GM12878 (cell line): ENCODE measurements around the gene ADORA2B. TPM values are rescaled to one million over a fixed set of nuclear protein-coding genes. Genes with fewer than 3 reads are reported as not detected.

Experiments
- ATAC-seq: fragments of 200-7000 bp; cut with Tn5 transposase; 3 replicates; pipeline ENCODE4 v1.9.1; 2020; ENCODE audit warnings: mild to moderate bottlenecking, moderate library complexity
- BruUV-seq: library from RNA; stranded (reverse); fragments of 400-500 nt; replicated peaks from 2 replicates; lab custom pipeline; 2021; lab: Mats Ljungman, UMichigan
- CTCF ChIA-PET: fragments of 300-600 bp; sonication (Branson Sonifier 250); formaldehyde crosslinking; extraction: SDS; loops from one replicate; lab custom pipeline; 2021; ENCODE audit warnings: inconsistent platforms; lab: Yijun Ruan, JAX
- POLR2A ChIA-PET: fragments of 350-600 bp; formaldehyde crosslinking; extraction: SDS; loops from one replicate; lab custom pipeline; 2021; ENCODE audit warnings: inconsistent platforms; lab: Charles Lee
- RAD21 ChIA-PET: fragments of 300-600 bp; sonication (Branson Sonifier 250); formaldehyde crosslinking; loops from one replicate; lab custom pipeline; 2023; ENCODE audit warnings: antibody characterized with exemption; ENCODE audit not compliant: unreplicated experiment; lab: Charles Lee
- SMC1A ChIA-PET: fragments of 300-600 bp; sonication (Branson Sonifier 250); formaldehyde crosslinking; loops from one replicate; lab custom pipeline; 2023; ENCODE audit not compliant: unreplicated experiment, uncharacterized antibody; lab: Charles Lee
- DNase-seq: peaks from one replicate; pipeline ENCODE4 v3.0.0-alpha.2; 2011; ENCODE audit warnings: low read depth, low spot score
- FAIRE-seq: peaks from 3 replicates; lab custom pipeline; 2011; peaks lifted over from hg19 to GRCh38; lab: Jason Lieb, UNC
- H2AFZ ChIP-seq: 2 replicates; pipeline ENCODE4 v1.6.0; 2011; ENCODE audit warnings: low read depth, low read length, control low read depth; ENCODE audit not compliant: control insufficient read depth
- H3K27ac ChIP-seq: 2 replicates; pipeline ENCODE4 v1.5.1; 2011; ENCODE audit warnings: control low read depth; ENCODE audit not compliant: control insufficient read depth, insufficient read depth
- H3K27me3 ChIP-seq, 2 experiments: replicated peaks in 1 of 2; 2 replicates each; pipeline versions ENCODE4 v1.6.0 to v1.6.1; 2011; ENCODE audit warnings: low read length in 1 of 2; ENCODE audit not compliant: control insufficient read depth in 2 of 2, insufficient read depth in 2 of 2
- H3K36me3 ChIP-seq, 2 experiments: 2 replicates each; pipeline ENCODE4 v1.5.1; 2011; ENCODE audit warnings: low read length in 1 of 2; ENCODE audit not compliant: control insufficient read depth in 2 of 2, insufficient read depth in 2 of 2
- H3K4me1 ChIP-seq: 2 replicates; pipeline ENCODE4 v1.6.1; 2011; ENCODE audit warnings: mild to moderate bottlenecking, low read length, moderate library complexity, mixed read lengths; ENCODE audit not compliant: control insufficient read depth, insufficient read depth
- H3K4me2 ChIP-seq: 2 replicates; pipeline ENCODE4 v1.6.0; 2011; ENCODE audit warnings: control low read depth; ENCODE audit not compliant: control insufficient read depth, insufficient read depth
- H3K4me3 ChIP-seq: fragments of 200-600 bp; sonication (generic); 2 replicates; pipeline ENCODE4 v1.5.1; 2016
- H3K79me2 ChIP-seq: 2 replicates; pipeline ENCODE4 v1.6.0; 2011; ENCODE audit warnings: low read length; ENCODE audit not compliant: control insufficient read depth, insufficient read depth
- H3K9ac ChIP-seq: 2 replicates; pipeline ENCODE4 v1.8.0; 2011; ENCODE audit warnings: low read length, control low read depth, mixed read lengths; ENCODE audit not compliant: control insufficient read depth, insufficient read depth
- H3K9me3 ChIP-seq: replicated peaks from 3 replicates; pipeline ENCODE4 v1.5.1; 2011; ENCODE audit warnings: mild to moderate bottlenecking, low read length; ENCODE audit not compliant: control insufficient read depth, insufficient read depth
- H4K20me1 ChIP-seq: 2 replicates; pipeline ENCODE4 v1.6.0; 2011; ENCODE audit not compliant: control insufficient read depth, insufficient read depth
- BHLHE40 ChIP-seq, 2 experiments: fragments of 450-650 bp in 1 of 2; IDR thresholded peaks; 2 replicates each; pipeline ENCODE4 v1.6.1; 2011 to 2017; ENCODE audit warnings: low read depth in 2 of 2, borderline replicate concordance in 1 of 2, improper control_type of control experiment in 1 of 2, low read length in 1 of 2, mild to moderate bottlenecking in 1 of 2
- CHD2 ChIP-seq: IDR thresholded peaks from 2 replicates; pipeline ENCODE4 v1.6.1; 2011; ENCODE audit warnings: low read depth, low read length, improper control_type of control experiment, borderline replicate concordance
- EGR1 ChIP-seq, 2 experiments: IDR thresholded peaks; 1 replicate in 1 of 2; 2 replicates in 1 of 2; pipeline ENCODE4 v1.6.1; 2011 to 2012; ENCODE audit warnings: low read depth in 2 of 2, low read length in 2 of 2, borderline replicate concordance in 1 of 2, mild to moderate bottlenecking in 1 of 2, moderate library complexity in 1 of 2
- MEF2B ChIP-seq: fragments of 450-650 bp; IDR thresholded peaks from 2 replicates; pipeline ENCODE4 v1.6.1; 2018; ENCODE audit warnings: mild to moderate bottlenecking, moderate library complexity; ENCODE audit not compliant: partially characterized antibody, poor library complexity, severe bottlenecking
- NR2C2 ChIP-seq: IDR thresholded peaks from 2 replicates; pipeline ENCODE4 v1.6.1; 2011; ENCODE audit warnings: borderline replicate concordance, low read depth; ENCODE audit not compliant: control insufficient read depth, insufficient read length
- POLR2A ChIP-seq: IDR thresholded peaks from 2 replicates; pipeline ENCODE4 v1.6.1; 2011; ENCODE audit warnings: low read depth, mild to moderate bottlenecking, low read length
- SIN3A ChIP-seq: IDR thresholded peaks from 2 replicates; pipeline ENCODE4 v1.6.1; 2012; ENCODE audit warnings: low read depth, low read length, improper control_type of control experiment
- SMAD1 ChIP-seq: fragments of 450-650 bp; IDR thresholded peaks from 2 replicates; pipeline ENCODE4 v1.6.1; 2018; ENCODE audit warnings: mild to moderate bottlenecking, low read depth; ENCODE audit not compliant: partially characterized antibody
- SRF ChIP-seq, 2 experiments: IDR thresholded peaks; 2 replicates each; pipeline ENCODE4 v1.6.1; 2011; ENCODE audit warnings: low read depth in 2 of 2, low read length in 2 of 2, mild to moderate bottlenecking in 1 of 2, moderate library complexity in 1 of 2
- TCF12 ChIP-seq: IDR thresholded peaks from 2 replicates; pipeline ENCODE4 v1.6.1; 2011; ENCODE audit warnings: low read depth, mild to moderate bottlenecking, low read length
- ZSCAN29 ChIP-seq: fragments of 450-650 bp; IDR thresholded peaks from 2 replicates; pipeline ENCODE4 v1.6.1; 2017; ENCODE audit warnings: mild to moderate bottlenecking, moderate library complexity
- WGBS: methylation state at CpG from one replicate; pipeline ENCODE4 v1.1.6; 2016; ENCODE audit warnings: low lambda C conversion rate; ENCODE audit not compliant: insufficient replicate concordance, insufficient coverage; ENCODE audit errors: missing lambda C conversion rate; 5-methylcytosine and 5-hydroxymethylcytosine counted together
- in situ Hi-C: fragments of 300-500 bp; cut with MboI; formaldehyde crosslinking; loops from 9 replicates; pipeline ENCODE4 v1.14.3; 2018; ENCODE audit warnings: mixed read lengths
- intact Hi-C: fragments of 100-400 bp; cut with micrococcal nuclease; formaldehyde crosslinking; loops from one replicate; pipeline ENCODE4 v1.14.2; 2022; ENCODE audit not compliant: unreplicated experiment
- polyA plus RNA-seq, 11 experiments: library from polyadenylated mRNA; depleted of rRNA in 4 of 11; unstranded in 6 of 11; stranded (reverse) in 5 of 11; fragments of >200 nt; fragmentation: Nextera tagmentation in 4 of 11; fragmentation: Illumina TruSeq in 1 of 11; extraction: Ambion mirVana in 4 of 11; extraction: Trizol in 1 of 11; gene quantifications; 1 replicate in 1 of 11; 2 replicates in 10 of 11; pipeline versions ENCODE4 v1.2.1 to v1.2.3, GENCODE V29; 2011 to 2016; ENCODE audit warnings: inconsistent platforms in 2 of 11, missing spikeins in 2 of 11, low read depth in 1 of 11
- total RNA-seq, 4 experiments: library from RNA; depleted of rRNA in 3 of 4; stranded (reverse); fragments of >200 nt in 3 of 4; fragmentation: Illumina TruSeq in 1 of 4; extraction: Trizol in 1 of 4; gene quantifications; 2 replicates each; pipeline versions ENCODE4 v1.2.1 to v1.2.3, GENCODE V29; 2013 to 2021
- TF ChIP-seq, protein P1 (sequence below): fragments of 450-650 bp; IDR thresholded peaks from 2 replicates; pipeline ENCODE4 v1.6.1; 2017; ENCODE audit warnings: mild to moderate bottlenecking, moderate library complexity
- TF ChIP-seq, protein P2 (sequence below): IDR thresholded peaks from 2 replicates; pipeline ENCODE4 v1.6.1; 2012; ENCODE audit warnings: low read length, inconsistent platforms
- TF ChIP-seq, protein P3 (sequence below): fragments of 450-650 bp; IDR thresholded peaks from 2 replicates; pipeline ENCODE4 v1.6.1; 2016; ENCODE audit warnings: mild to moderate bottlenecking, moderate library complexity, borderline replicate concordance

Gene ADORA2B
- total and polyA plus RNA-seq, 10 of the 15 experiments (the other 5 are each of a cell fraction or from before 2014, with no cell fraction given) = 0.05 to 0.42 (median 0.17) TPM

DNA sequence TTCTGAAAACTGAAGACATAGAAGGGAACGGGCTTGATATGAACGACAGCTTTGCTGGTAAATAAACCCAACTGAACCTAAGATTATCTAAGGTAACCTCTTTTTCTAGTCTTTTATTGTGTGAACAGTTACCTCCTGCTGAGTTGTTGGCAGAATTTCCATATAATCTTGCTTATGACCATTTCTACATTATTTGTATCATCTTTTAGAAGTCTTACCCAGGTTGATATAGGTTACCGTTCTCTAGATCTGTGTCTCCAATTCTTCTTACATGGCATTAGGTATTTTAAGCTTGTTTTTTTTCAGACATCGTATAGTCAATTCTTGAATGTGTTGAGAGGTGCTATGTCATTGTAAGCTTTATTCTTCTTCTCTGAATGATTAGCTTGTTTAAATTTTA is 79.0 kb downstream of the ADORA2B start:
- Histone ChIP-seq H3K4me3 (no peak overlapping the region), H3K9me3 (no peaks in the 10 kb centered on the region), H3K4me2 (no peak overlapping the region), H3K36me3 (peaks cover 6 to 22% of the 10 kb centered on the region in 2 experiments), H3K79me2 (no peaks in the 10 kb centered on the region), H2AFZ (no peak overlapping the region), H3K9ac (no peak overlapping the region), H3K27me3 (no peaks in the 10 kb centered on the region), H3K27ac (no peak overlapping the region), H3K4me1 (peaks cover 3% of the 10 kb centered on the region; the same call in 1 of the 2 replicates), H4K20me1 (0 out of 2 replicates have a peak, but pooled peaks cover 2% of the 10 kb centered on the region)
- ATAC-seq (no peak), FAIRE-seq (no peak), DNase-seq (no peak)
- ChIA-PET POLR2A (no interaction called here), RAD21 (interaction anchor here (0.9 kb wide), 1 partner anchor 10 kb away, joined by 3 read pairs; no protein-coding TSS in a partner anchor), SMC1A (no interaction called here), CTCF (no interaction called here)
- TF ChIP-seq SRF (IDR thresholded peaks at IDR 0.05; ENCODE audit: low read depth in 2 of 2, low read length in 2 of 2) (no peak), MEF2B (no peak), BHLHE40 (IDR thresholded peaks at IDR 0.05; ENCODE audit: borderline replicate concordance in 1 of 2, low read depth in 2 of 2, low read length in 1 of 2) (no peak), SIN3A (no peak), EGR1 (IDR thresholded peaks at IDR 0.05; ENCODE audit: borderline replicate concordance in 1 of 2, low read depth in 2 of 2, low read length in 2 of 2) (no peak), TCF12 (no peak), NR2C2 (no peak), ZSCAN29 (no peak), CHD2 (no peak), SMAD1 (no peak), POLR2A (no peak)
- TF ChIP-seq, protein P1, sequence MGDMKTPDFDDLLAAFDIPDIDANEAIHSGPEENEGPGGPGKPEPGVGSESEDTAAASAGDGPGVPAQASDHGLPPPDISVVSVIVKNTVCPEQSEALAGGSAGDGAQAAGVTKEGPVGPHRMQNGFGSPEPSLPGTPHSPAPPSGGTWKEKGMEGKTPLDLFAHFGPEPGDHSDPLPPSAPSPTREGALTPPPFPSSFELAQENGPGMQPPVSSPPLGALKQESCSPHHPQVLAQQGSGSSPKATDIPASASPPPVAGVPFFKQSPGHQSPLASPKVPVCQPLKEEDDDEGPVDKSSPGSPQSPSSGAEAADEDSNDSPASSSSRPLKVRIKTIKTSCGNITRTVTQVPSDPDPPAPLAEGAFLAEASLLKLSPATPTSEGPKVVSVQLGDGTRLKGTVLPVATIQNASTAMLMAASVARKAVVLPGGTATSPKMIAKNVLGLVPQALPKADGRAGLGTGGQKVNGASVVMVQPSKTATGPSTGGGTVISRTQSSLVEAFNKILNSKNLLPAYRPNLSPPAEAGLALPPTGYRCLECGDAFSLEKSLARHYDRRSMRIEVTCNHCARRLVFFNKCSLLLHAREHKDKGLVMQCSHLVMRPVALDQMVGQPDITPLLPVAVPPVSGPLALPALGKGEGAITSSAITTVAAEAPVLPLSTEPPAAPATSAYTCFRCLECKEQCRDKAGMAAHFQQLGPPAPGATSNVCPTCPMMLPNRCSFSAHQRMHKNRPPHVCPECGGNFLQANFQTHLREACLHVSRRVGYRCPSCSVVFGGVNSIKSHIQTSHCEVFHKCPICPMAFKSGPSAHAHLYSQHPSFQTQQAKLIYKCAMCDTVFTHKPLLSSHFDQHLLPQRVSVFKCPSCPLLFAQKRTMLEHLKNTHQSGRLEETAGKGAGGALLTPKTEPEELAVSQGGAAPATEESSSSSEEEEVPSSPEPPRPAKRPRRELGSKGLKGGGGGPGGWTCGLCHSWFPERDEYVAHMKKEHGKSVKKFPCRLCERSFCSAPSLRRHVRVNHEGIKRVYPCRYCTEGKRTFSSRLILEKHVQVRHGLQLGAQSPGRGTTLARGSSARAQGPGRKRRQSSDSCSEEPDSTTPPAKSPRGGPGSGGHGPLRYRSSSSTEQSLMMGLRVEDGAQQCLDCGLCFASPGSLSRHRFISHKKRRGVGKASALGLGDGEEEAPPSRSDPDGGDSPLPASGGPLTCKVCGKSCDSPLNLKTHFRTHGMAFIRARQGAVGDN = no peak
- TF ChIP-seq, protein P2, sequence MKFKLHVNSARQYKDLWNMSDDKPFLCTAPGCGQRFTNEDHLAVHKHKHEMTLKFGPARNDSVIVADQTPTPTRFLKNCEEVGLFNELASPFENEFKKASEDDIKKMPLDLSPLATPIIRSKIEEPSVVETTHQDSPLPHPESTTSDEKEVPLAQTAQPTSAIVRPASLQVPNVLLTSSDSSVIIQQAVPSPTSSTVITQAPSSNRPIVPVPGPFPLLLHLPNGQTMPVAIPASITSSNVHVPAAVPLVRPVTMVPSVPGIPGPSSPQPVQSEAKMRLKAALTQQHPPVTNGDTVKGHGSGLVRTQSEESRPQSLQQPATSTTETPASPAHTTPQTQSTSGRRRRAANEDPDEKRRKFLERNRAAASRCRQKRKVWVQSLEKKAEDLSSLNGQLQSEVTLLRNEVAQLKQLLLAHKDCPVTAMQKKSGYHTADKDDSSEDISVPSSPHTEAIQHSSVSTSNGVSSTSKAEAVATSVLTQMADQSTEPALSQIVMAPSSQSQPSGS = no peak
- TF ChIP-seq, protein P3, sequence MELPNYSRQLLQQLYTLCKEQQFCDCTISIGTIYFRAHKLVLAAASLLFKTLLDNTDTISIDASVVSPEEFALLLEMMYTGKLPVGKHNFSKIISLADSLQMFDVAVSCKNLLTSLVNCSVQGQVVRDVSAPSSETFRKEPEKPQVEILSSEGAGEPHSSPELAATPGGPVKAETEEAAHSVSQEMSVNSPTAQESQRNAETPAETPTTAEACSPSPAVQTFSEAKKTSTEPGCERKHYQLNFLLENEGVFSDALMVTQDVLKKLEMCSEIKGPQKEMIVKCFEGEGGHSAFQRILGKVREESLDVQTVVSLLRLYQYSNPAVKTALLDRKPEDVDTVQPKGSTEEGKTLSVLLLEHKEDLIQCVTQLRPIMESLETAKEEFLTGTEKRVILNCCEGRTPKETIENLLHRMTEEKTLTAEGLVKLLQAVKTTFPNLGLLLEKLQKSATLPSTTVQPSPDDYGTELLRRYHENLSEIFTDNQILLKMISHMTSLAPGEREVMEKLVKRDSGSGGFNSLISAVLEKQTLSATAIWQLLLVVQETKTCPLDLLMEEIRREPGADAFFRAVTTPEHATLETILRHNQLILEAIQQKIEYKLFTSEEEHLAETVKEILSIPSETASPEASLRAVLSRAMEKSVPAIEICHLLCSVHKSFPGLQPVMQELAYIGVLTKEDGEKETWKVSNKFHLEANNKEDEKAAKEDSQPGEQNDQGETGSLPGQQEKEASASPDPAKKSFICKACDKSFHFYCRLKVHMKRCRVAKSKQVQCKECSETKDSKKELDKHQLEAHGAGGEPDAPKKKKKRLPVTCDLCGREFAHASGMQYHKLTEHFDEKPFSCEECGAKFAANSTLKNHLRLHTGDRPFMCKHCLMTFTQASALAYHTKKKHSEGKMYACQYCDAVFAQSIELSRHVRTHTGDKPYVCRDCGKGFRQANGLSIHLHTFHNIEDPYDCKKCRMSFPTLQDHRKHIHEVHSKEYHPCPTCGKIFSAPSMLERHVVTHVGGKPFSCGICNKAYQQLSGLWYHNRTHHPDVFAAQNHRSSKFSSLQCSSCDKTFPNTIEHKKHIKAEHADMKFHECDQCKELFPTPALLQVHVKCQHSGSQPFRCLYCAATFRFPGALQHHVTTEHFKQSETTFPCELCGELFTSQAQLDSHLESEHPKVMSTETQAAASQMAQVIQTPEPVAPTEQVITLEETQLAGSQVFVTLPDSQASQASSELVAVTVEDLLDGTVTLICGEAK = no peak
- 83% methylated on average over 4 of the region's 4 CpGs for WGBS
- in situ Hi-C loops = no loop called here
- intact Hi-C loops = no loop called here
- BruUV-seq = no TSS peak
